ENCODE data around the gene TRANK1. TPM values are rescaled to one million over a fixed set of nuclear protein-coding genes. Genes with fewer than 3 reads are reported as not detected.

TRANK1 gene
- total RNA-seq, 1 donor from 2014 or later = 6.6 TPM

DNA sequence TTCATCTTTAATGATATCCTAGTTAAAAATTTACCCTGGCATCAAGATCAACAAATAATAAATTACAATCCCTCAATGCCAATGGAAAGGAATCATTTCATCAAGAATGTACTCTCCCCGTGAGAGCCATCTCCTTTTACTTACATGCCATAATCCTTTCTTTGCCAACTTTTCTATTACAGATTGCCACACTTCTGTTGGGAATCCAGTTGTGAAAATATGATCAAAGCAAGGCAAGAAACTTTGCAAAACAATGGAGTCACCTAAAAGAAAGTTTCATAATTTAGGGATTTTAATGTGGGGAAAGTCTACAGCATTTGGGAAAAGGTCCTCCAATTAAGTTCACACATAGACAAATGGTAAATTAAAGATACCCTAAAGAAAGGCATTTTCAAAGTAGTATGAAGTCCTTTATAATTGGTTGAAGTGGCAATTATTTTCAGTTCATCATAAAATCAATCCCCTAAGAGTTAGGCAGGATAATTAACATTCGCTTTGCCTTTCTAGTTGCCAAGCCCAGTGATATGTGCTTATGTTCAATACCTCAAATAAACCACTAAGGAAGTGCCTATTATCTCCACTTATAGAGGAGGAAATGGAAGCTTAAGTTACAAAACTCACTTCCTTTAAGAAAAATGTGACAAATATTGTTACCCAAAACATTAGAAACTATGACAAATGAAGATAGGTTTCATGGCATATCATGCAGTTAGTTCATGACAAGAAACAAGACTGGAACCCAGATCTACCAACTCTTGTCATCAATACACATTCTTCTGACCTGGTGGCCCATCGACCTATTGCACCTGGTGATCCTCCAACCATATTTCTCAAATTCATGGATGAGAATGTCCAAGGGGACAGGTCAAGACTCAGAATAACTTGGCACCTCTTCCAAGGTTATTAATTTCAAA is 49.1 kb downstream of the TRANK1 start:
- Histone ChIP-seq H3K4me1 (peaks cover 29% of the 10 kb centered on the region), H3K27ac (replicated peaks) (no peak overlapping the region)
- no peak for DNase-seq

GRCh38 chr3:36894914-36895313 is 49.9 kb downstream of the TRANK1 start:
- no peaks in the 10 kb centered on the region for H3K9me3 ChIP-seq (replicated peaks)
- intact Hi-C loops (cut with micrococcal nuclease) = no loop called here
- H3K4me1 ChIP-seq = peaks cover 30% of the 10 kb centered on the region
- no peak overlapping the region for H3K4me3 ChIP-seq
- DNase-seq = no peak
- no peak overlapping the region for H3K27ac ChIP-seq (replicated peaks)
- no peak for TF ChIP-seq CTCF (IDR thresholded peaks at IDR 0.05; ENCODE audit: borderline replicate concordance)
- no peaks in the 10 kb centered on the region for H3K27me3 ChIP-seq (ENCODE audit: low read depth)
- peaks cover 46% of the 10 kb centered on the region for H3K36me3 ChIP-seq

More for the DNA sequence above, 49.1 kb downstream of the TRANK1 start:
- intact Hi-C loops (cut with micrococcal nuclease) = no loop called here
- Histone ChIP-seq H3K9me3 (replicated peaks) (no peaks in the 10 kb centered on the region), H3K4me3 (no peak overlapping the region), H3K36me3 (peaks cover 42% of the 10 kb centered on the region), H3K27me3 (ENCODE audit: low read depth) (no peaks in the 10 kb centered on the region)
- TF ChIP-seq CTCF (IDR thresholded peaks at IDR 0.05; ENCODE audit: borderline replicate concordance) = no peak

DNA sequence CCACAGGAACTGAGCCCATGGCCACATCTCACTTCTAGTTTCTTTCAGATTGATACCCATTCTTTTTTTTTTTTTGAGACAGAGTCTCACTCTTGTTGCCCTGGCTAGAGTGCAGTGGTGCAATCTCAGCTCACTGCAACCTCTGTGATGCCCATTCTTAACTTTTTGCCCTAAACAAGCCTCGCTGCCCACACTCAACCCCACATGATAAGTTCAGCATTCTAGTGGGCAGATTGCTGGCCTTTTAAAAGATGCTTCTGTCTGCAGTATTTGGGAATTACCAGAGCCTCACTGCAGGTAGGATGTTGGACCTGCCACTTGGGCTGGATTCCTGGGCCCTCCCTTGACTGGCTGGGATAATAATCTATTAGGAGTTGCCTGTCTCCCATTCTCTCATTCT is 51.0 kb downstream of the TRANK1 start:
- Histone ChIP-seq H3K4me3 (no peak overlapping the region), H3K4me1 (peaks cover 30% of the 10 kb centered on the region), H3K27me3 (ENCODE audit: low read depth) (no peaks in the 10 kb centered on the region), H3K27ac (replicated peaks) (peak overlapping the region; percentile 66), H3K9me3 (replicated peaks) (no peaks in the 10 kb centered on the region), H3K36me3 (peaks cover 45% of the 10 kb centered on the region)
- intact Hi-C loops (cut with micrococcal nuclease) = no loop called here
- DNase-seq = no peak
- TF ChIP-seq CTCF (IDR thresholded peaks at IDR 0.05; ENCODE audit: borderline replicate concordance) = no peak

GRCh38 chr3:36893137-36893557 is 51.7 kb downstream of the TRANK1 start:
- intact Hi-C loops (cut with micrococcal nuclease) = no loop called here
- Histone ChIP-seq H3K4me1 (peaks cover 30% of the 10 kb centered on the region), H3K27ac (replicated peaks) (peak overlapping the region; percentile 66)

More at GRCh38 chr3:36893137-36893557, 51.7 kb downstream of the TRANK1 start:
- Histone ChIP-seq H3K36me3 (peaks cover 45% of the 10 kb centered on the region), H3K9me3 (replicated peaks) (no peaks in the 10 kb centered on the region), H3K27me3 (ENCODE audit: low read depth) (no peaks in the 10 kb centered on the region), H3K4me3 (no peak overlapping the region)
- no peak for DNase-seq
- no peak for TF ChIP-seq CTCF (IDR thresholded peaks at IDR 0.05; ENCODE audit: borderline replicate concordance)
